GM19193 (cell line): ENCODE measurements around the gene TENM3.

ENCODE experiments used
- POLR2A ChIP-seq: IDR thresholded peaks from 4 replicates; pipeline ENCODE4 v1.6.1; 2011; ENCODE audit not compliant: insufficient read depth, insufficient read length; ENCODE audit errors: extremely low read depth

TENM3 gene

DNA sequence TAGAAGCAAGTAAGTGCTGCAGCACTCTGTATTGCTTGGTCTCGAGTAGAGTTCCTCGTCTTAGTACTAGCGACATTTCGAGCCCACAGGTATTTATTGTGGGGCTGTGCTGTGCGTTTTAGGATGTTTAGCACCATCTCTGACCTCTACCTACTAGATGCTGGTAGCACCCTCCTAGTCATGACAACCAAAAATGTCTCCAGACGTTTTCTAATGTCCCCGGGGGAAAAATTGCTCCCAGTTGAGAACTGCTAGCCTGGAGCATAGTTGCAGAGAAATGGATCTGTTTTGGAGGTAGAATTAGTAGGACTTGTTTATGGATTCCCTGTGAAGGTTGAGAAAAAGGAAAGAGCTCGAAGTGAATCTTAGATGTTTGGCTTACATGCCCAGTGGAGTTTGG, 287.2 kb downstream of the TENM3 start:
- no peak for TF ChIP-seq POLR2A

DNA sequence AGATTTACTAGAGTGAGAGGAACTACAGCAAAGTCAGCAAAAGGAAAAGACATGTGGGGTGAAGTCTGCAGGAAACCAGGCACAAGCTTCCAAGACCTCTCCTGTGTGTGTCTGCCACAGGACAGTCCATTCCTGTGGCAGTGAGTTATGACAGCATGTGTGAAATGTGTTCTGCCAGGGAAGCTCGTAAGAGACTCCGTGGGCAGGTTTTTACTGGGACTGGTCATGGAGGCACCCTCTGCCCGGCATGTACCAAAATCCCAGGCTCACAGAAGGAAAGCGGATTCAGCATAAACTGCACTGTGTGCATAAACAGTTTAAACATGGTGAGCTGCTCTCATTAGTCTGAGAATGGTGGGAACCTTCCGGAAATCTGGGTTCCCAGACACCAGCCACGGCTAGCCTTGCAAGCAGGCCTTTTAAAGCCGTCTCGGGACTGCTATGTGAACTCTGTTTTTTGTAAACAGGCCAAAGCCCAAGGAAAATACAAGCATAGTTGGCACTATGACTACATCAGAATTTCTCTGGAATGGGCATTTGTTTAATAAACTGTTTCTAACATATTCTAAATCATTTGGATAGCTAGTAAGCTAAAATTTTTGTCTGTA, 288.5 kb downstream of the TENM3 start:
- TF ChIP-seq POLR2A = no peak

DNA sequence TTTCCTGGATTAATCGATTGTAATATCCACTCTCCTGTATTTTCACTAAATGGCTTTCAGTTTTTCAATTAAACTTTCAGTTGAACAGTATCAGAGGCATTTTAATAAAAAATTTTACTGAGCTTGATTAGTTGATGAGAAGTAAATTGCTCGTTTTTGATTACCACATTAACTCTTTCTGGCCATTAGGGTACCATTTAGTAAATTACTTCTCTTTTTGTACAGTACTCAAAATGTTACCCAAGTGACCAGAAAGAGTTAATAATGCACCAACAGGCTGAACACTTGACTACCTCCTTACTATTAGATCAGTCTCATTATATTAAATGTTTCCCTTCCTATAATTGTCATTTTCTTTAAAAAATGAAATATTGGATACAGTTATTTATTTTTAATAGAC, 289.2 kb downstream of the TENM3 start:
- no peak for TF ChIP-seq POLR2A

DNA sequence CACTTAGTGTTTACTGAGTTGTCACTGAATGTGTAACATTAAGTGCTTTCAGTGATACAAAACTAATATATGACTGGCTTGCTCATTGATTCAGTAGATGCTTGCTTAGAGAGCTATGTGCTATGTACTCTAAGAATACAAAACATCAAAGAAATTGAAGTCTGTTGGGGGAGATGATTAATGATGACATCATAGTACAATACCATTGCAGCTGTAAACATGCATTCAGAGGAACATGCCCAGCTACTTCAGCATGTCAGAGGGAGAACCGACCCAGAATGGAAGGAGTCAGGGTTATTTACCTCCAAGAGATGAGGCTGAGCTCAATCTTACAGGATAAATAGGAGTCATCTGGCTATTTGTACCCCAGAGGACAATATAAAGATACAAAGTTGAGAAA, 290.8 kb downstream of the TENM3 start:
- TF ChIP-seq POLR2A = no peak

DNA sequence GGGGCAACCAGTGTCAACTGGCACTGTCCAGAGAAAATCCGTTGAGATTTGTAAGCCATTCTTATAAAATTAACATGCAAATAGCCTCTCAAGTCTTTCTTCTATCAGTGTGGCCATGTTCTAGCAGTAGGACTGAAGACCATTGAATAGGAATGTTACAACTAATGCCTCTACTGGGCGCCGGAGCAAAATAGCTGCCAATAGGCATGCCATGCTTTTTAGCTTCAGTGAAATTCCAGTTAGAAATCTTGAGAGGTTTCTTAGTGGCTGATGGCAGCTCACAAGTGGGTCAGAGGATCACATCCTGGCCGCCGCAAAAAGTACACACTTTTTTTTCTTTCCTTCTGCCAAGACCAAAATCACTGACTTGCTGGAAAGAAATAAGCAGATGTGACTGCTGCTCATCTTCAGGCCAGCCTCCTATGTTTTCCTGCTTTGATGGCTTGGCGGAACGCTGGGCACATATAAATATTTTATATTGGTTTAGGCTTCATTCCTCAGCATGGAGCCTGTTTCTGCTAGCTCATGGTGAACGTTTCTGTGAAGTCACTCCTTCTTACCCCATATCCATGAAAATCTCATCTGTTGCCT, 293.1 kb downstream of the TENM3 start:
- no peak for TF ChIP-seq POLR2A

DNA sequence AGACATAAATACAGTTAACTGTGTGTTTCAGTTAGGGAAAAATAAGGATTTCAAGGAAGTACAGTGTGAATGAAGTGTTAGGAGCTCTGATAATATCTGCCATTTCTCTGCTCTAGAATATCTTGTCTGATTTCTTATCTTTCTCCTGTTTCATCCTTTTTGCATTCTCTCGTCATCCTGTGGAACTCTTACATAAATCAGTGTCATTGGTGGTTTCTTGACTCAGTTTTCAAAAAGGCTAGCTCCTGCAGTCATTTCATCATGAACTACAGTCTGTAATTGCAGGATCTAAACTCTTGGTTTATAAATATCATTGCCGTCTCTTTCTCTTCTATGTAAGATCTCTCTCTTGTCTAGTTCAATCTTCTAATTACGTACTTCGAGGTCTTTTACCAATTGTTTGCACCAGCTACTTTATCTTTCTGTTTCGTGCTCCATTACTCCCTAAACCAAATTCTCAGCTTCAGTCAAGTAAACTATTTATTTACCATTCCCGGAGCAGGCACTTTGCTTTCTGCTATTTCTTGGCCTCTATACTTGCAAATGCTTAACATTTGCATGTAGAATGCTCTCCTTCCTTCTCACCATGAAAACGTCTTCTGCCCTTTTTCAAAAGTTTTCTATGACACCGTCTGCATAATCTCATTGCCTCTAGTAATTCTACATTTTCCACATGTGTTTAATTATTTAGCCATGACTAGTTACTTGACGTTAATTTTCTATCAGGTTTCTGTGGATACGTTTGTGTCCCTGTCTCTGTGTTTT, 294.0 kb downstream of the TENM3 start:
- no peak for TF ChIP-seq POLR2A

DNA sequence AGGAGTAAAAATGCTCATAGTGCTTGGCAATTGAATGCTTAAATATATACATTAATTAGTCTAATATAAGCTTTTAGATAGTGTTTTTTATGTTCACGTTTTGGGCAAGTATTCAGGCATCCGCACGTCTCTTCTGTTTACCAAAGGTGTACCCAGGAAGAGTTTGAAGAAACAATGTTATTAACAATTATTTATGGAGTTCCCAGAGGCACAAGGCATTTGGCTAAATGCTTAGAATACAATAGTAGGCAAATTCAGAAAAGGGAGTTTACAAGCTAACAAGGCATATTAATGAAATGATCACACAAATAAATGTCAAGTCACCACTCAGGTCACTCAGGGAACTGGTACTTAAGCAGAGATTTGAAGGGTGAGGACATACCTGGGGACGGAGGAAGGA, 294.8 kb downstream of the TENM3 start:
- TF ChIP-seq POLR2A = no peak

DNA sequence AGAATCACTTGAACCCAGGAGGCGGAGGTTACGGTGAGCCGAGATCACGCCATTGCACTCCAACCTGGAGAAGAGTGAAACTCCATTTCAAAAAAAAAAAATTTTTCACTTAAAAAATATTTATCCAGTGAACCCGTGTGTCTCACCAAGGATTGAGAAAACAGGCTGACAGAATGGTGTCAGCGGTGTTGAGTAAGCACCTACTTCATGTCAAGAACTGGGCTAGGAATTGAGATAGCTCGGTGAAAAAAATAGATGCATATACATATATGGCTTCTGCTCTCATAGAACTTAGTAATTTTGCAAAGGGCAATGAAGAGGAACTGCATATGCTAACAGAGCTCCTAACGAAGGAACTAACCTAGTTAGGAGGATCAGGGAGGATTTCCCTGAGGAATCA, 297.3 kb downstream of the TENM3 start:
- no peak for TF ChIP-seq POLR2A

DNA sequence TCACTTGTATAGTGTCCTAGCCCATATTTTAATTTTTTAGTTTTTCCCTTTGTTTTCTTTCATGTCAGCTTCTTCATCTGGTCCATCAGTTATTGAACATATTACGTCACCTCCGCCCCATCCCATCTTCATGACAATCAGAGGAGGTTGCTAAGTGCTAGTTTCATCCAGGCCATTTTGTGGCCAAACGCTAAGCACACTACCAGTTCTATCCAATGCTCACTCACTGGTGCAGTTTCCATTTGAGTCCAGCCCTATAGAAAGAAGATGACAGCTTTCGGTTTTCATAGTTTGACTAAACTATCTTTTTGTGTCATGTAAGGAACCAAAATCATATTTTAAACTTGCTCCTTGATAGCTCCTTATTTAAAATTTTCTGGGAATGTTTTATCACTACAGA, 304.2 kb downstream of the TENM3 start:
- TF ChIP-seq POLR2A = no peak

DNA sequence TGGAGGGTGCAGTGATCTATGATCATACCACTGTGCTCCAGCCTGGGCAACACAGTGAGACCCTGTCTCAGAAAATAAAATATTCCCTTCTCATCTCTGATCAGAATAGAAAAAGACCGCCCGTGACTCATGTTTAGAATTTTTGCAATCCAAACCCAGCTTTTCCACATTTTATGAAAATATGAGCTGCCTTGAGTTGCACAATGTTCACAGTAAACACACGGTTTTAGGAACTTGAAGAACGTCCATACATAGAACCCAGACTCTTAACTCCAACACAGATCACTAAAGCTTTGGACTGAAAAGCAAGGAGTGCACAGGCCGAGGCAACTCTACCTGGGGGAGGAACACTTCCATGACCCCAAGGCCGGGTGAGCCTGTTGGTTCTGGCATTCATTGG, 305.0 kb downstream of the TENM3 start:
- TF ChIP-seq POLR2A = no peak

DNA sequence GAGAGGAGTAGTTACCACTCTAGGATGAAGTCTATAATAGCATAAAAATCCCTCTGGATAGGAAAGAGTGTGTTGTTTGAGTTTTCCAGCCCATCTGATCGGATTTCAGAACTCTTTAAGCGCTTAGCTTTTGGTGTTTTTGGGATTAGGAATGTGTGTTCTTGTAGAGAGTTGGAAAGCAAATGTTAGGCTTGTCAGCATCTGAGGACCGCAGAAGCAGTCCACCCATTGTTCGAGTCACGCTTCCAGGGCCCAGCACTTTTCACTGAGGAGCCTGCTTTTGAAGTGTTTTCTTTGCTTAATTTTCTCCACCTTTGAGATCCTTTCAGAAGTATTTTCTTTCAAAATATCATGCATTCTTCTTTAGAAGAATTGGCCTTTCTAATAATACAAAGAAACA, 306.2 kb downstream of the TENM3 start:
- TF ChIP-seq POLR2A = no peak

DNA sequence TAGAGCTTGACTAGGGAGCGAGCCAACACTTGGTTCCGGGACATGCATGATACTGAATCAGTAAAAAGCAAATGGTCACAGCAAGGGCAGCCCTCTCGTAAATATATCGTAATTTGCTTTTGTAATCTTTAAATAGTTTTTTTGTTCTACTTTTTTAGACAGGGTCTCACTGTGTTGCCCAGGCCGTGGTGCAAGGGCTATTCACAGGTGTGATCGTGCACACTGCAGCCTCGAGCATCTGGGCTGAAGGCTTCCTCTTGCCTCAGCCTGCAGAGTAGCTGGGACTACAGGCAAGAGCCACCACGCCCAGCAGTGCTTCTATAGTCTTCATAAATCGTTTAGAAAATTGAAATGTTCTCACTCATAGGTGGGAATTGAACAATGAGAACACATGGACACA, 309.7 kb downstream of the TENM3 start:
- no peak for TF ChIP-seq POLR2A

DNA sequence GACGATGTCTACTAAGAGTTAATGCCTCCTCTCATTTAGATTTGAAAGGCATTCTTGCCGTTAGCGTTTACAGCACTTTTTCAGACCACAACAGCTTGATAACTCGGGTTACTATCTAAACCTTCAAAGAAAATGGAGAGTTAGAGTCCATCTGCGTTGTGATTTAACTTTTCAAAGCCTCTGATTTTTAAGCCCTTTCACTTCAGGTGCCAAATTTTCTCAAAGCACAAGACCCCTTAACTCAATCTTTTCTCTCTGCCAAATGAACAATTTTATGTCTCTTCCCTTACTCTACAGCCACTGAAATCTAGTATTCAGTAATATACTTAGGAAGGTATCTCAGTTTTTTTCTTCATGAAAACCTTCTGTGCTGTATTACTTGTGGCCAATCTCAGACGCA, 310.5 kb downstream of the TENM3 start:
- TF ChIP-seq POLR2A = no peak

DNA sequence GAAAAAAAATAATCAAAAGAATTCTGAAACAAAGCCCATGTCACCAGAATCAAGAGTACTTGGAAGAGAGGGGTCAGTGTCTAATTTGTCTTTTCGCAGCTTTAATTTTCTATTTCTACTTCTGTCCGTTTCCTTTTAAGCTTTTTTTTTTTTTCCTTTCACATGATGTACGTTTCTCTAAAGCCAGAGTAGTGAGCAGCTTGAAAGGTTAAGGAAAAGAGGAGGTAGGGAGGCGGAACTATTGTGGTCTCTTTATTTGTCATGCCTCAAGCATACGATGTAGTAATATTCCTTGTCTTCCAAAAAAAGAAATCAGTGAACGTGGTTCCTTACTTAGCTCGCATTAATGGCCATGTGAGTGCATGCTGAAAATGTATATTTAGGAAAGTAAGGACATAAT, 311.5 kb downstream of the TENM3 start:
- no peak for TF ChIP-seq POLR2A

DNA sequence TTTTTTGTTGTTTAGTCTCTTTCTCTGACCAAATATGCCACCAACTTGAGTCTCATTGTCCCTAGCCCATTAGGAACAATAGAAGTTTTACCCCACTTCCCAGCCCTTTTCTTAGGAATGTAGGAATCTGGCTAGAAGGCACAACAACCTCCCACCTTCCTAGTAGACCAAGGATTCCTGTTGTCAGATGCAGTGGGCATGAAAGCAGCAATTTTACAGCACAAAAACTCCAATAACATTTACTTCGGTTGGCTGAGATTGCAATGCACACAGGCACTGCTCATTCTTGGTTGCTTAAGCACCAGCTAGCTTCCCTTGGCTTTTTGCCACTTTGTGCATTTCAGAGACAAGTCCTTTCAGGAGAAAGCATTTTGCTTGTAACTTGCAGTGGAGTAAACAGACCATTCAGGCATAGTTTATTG, 312.8 kb downstream of the TENM3 start:
- no peak for TF ChIP-seq POLR2A

DNA sequence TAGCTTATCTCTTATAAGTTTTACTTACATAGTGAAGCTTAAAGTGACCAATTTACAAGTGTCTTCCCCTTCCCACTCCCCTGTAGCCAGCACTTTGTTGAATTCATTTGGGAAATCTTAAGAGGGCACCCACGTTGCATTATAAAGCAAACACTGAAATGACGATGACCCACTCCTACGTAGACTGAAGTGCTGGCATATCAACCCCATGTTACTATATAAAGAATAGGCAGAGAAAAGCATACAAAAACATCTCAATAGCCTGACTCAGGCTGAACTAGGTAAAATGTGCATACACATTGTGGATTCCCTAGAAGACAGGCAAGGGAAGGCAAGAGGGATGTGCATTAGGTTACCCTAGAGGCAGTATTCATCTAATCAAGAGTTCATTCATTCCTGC, 313.4 kb downstream of the TENM3 start:
- TF ChIP-seq POLR2A = no peak

DNA sequence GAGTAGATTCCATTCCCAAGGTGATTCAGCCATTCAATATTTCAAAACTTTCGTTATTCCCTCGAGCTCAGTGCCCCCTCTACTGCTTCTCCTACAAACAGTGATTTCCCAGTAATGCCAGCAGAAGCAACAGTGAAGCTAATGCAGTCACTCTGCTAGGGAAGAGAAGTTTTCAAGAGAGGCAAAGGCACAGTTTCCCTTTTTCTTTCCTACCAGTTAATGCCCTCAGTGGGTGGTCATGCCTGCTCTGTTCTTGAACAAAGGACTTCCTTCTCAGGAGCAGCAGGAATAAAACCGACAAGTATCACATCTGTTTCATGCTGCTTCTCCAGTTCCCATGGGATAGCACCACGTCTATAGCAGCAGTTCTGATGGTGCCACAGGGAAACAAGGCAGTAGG, 317.2 kb downstream of the TENM3 start:
- no peak for TF ChIP-seq POLR2A

DNA sequence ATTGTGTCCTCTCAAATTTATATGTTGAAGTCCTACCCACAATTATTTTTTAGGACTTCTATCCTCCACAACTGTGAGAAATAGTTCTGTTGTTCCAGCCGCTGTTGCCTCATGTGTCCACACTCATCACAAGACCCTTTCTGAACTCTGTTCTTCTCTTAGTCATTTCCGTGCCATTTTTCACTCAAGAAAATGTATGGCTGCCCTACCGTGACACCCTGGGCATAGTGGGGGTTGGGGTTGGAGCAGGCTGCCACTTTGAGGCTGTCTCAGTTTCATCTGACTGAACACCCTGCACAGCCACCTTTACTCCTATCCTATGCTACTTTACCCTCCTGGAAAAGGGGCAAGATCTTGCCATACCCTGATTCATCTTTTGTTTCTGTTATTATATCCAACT, 319.1 kb downstream of the TENM3 start:
- TF ChIP-seq POLR2A = no peak
